Stimulated activated CD4-positive, alpha-beta T cell treated with anti-CD3 and anti-CD28 coated beads, Interleukin-4, amount 100 ng/mL, for 1 hour (primary cell): ENCODE measurements around the gene SLC17A8.

ENCODE experiments used
- DNase-seq: peaks from one replicate; pipeline ENCODE4 v3.0.0-alpha.2; 2020

The SLC17A8 gene

GRCh38 chr12:100433701-100434100 lies 76.8 kb downstream of the SLC17A8 start:
- DNase-seq = no peak

GRCh38 chr12:100434177-100434576 lies 77.3 kb downstream of the SLC17A8 start:
- no peak for DNase-seq

GRCh38 chr12:100435957-100436356 lies 79.1 kb downstream of the SLC17A8 start:
- DNase-seq = no peak

- no peak for DNase-seq
Measured at GRCh38 chr12:100437038-100437841, 80.4 kb downstream of the SLC17A8 start.

- DNase-seq = no peak
Measured at GRCh38 chr12:100439797-100440196, 82.9 kb downstream of the SLC17A8 start.

GRCh38 chr12:100442403-100442802 lies 85.5 kb downstream of the SLC17A8 start:
- DNase-seq = no peak

- no peak for DNase-seq
Measured at GRCh38 chr12:100443434-100443833, 86.6 kb downstream of the SLC17A8 start.

- DNase-seq = no peak
Measured at GRCh38 chr12:100445081-100445481, 88.2 kb downstream of the SLC17A8 start.

- DNase-seq = no peak
Measured at GRCh38 chr12:100447381-100447780, 90.5 kb downstream of the SLC17A8 start.

GRCh38 chr12:100448656-100449055 lies 91.8 kb downstream of the SLC17A8 start:
- no peak for DNase-seq

GRCh38 chr12:100450735-100451134 lies 93.9 kb downstream of the SLC17A8 start:
- no peak for DNase-seq

- DNase-seq = no peak
Measured at GRCh38 chr12:100453951-100454350, 97.1 kb downstream of the SLC17A8 start.

GRCh38 chr12:100455896-100456295 lies 99.0 kb downstream of the SLC17A8 start:
- DNase-seq = no peak

GRCh38 chr12:100458191-100458590 lies 101.3 kb downstream of the SLC17A8 start:
- DNase-seq = no peak

- DNase-seq = no peak
Measured at GRCh38 chr12:100460702-100461101, 103.8 kb downstream of the SLC17A8 start.

- DNase-seq = no peak
Measured at GRCh38 chr12:100461330-100461973, 104.6 kb downstream of the SLC17A8 start.

- no peak for DNase-seq
Measured at GRCh38 chr12:100463661-100464060, 106.8 kb downstream of the SLC17A8 start.

- DNase-seq = no peak
Measured at GRCh38 chr12:100464529-100464928, 107.7 kb downstream of the SLC17A8 start.

- DNase-seq = no peak
Measured at GRCh38 chr12:100468126-100468525, 111.3 kb downstream of the SLC17A8 start.
